IPS DF 4.7 (cell line): ENCODE data around the gene ZNF273.
"Not testable (repeated sequence)": the region's sequence is repeated elsewhere in the genome, so short reads cannot be mapped to it uniquely, and the experiment has no call there.

Experiments used
- DNase-seq: peaks from one replicate; pipeline ENCODE4 v3.0.0-alpha.2; 2013; ENCODE audit warnings: low spot score; ENCODE audit errors: extremely low read depth

The ZNF273 gene

GRCh38 chr7:64944667-64945502, 41.8 kb downstream of the ZNF273 start:
- DNase-seq: not testable (repeated sequence)

- DNase-seq: no peak
These were observed 42.6 kb downstream of the ZNF273 start for GRCh38 chr7:64945503-64946175.

GRCh38 chr7:64946772-64947171, 43.7 kb downstream of the ZNF273 start:
- DNase-seq: no peak

GRCh38 chr7:64947252-64948000, 44.4 kb downstream of the ZNF273 start:
- DNase-seq: no peak

GRCh38 chr7:64948774-64949173, 45.7 kb downstream of the ZNF273 start:
- not testable (repeated sequence) for DNase-seq

- not testable (repeated sequence) for DNase-seq
These were observed 47.6 kb downstream of the ZNF273 start for GRCh38 chr7:64950673-64951072.

GRCh38 chr7:64951250-64951848, 48.3 kb downstream of the ZNF273 start:
- DNase-seq: no peak

- no peak for DNase-seq
These were observed 56.1 kb downstream of the ZNF273 start for GRCh38 chr7:64959072-64959747.

GRCh38 chr7:64965594-64965993, 62.5 kb downstream of the ZNF273 start:
- no peak for DNase-seq

- DNase-seq: no peak
These were observed 75.6 kb downstream of the ZNF273 start for GRCh38 chr7:64978497-64979203.
